Stimulated activated CD4-positive, alpha-beta T cell treated with anti-CD3 and anti-CD28 coated beads, Interleukin-2, amount 100 ng/mL, for 48 hours (primary cell): ENCODE measurements around the gene CUTA.
"Not testable (repeated sequence)": the region's sequence is repeated elsewhere in the genome, so short reads cannot be mapped to it uniquely, and the experiment has no call there.

Source experiments
- DNase-seq, 2 donors: peaks; one replicate each; pipeline ENCODE4 v3.0.0-alpha.2; 2020

CUTA gene

GRCh38 chr6:33399881-33400280 is 18.0 kb downstream of the CUTA start:
- DNase-seq, result not testable (repeated sequence)

DNA sequence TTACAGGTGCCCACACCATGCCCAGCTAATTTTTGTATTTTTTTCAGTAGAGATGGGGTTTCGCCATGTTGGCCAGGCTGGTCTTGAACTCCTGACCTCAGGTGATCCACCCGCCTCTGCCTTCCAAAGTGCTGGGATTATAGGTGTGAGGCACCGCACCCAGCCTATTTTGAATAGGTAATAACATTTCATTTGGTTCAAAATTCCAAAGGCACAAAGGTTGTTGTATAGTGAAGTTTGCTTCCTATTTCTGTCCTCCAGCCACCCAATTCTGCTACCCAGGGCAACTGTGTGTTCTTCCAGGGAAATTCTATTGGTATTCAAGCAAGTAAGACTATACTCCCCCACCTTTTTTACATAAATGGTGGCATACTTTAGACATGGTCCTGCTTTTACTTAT is 19.3 kb downstream of the CUTA start:
- not testable (repeated sequence) for DNase-seq

GRCh38 chr6:33397541-33397940 is 20.4 kb downstream of the CUTA start:
- no peak for DNase-seq

DNA sequence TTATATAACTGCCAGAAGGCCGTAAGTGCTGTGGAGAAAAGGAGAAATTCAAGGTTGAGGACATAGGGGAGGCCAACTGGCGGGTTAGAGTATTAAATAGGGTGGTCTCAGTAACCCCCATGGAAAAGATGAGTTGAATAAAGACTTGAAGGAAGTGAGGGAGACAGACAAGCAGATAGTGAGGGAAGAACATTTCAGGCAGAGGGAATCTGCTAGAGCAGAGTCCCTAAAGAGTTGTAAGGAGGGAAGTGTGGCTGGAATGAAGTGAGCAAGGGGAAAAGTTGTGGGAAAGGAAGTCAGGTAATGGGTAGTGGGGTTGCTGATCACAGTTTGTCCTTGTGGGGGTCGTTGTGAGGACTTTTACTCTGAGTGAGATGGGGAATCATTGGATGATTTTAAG is 24.9 kb downstream of the CUTA start:
- no peak for DNase-seq

DNA sequence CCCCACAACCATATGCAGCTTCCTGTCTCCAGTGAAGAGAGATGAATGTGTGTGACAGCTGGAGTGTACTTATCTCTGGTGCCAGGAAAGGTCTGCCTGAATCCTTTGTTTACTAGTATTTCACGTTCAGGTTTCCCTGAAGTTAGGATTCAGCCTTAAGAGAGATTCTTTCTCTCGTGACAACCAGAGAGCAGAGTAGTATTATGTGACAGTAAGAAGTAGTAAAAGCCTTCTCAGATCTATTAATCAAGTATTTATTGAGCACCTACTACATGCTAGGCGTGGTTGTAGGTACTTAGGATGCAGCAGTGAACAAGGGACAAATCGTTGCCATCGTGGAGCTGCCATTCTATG is 25.3 kb downstream of the CUTA start:
- DNase-seq, result no peak

DNA sequence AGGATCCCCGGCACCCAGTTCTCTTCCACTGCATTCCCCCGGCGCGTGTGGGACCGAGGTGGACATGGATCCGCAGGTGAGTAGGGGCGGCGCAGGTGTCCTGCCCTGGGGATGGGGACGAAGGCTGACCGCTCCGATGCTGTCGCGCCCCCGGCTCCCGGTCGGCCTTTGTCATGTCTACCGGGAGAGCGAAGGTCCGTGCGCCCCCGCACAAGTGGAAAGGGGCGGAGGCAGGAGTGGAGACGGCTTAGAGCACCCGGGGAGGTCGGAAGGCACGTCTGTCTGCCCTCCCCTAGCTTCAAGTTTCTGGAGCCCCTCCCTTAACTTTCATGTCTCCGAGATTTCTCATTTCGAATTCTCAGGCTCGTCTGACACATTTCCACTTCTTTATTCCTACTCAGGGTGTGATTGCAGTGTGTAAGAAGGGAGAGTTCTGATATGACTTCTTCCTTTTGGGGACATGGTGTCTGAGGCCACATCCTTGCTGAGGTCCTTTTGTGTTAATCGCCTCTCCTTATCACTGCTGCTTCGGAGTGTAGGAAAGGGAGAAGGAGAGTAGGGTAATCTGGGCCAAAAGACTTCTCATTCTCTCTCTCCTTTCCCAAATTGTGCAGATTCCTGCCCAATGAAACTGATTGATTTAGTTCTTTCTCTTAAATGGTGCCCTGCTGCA is 25.8 kb downstream of the CUTA start:
- peak; percentile 41 to 57 for DNase-seq

DNA sequence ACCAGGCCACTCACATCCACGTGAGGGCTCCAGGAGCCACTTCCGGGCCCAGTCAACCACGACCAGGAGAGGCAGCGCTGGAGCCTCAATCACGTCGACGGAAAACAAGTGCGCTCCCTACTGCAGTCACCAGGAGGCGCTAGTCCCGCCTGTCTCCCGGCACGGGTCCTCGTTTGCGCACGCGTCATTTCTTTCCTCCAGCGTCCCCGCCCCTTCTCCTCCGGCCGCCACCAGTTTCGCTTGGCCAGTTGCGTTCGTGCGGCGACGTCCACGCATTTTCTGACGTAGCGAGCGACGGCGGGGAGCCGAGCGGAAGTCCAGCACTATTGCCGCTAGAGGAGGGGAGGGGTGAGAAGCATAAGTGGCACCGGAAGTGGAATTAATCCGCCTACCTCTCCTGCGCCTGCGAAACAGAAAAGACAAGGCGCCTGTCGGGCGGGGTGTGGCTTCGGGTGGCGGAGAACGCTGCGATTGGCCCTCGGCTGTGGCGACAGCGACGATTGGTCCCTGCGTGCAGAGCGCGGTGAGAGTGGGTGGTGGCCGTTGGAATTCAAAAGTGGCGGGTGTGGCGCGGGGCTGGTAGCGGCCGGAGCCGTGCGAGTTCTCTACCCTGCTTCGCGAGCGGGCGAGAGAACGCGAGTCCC is 26.5 kb downstream of the CUTA start, which contains the start of gene KIFC1:
KIFC1 (plus strand) TSS at position 546 of the 644 bp plus-strand sequence. CDS start 163 bp downstream, outside the sequence.
- peak; percentile 99 to 100 for DNase-seq

DNA sequence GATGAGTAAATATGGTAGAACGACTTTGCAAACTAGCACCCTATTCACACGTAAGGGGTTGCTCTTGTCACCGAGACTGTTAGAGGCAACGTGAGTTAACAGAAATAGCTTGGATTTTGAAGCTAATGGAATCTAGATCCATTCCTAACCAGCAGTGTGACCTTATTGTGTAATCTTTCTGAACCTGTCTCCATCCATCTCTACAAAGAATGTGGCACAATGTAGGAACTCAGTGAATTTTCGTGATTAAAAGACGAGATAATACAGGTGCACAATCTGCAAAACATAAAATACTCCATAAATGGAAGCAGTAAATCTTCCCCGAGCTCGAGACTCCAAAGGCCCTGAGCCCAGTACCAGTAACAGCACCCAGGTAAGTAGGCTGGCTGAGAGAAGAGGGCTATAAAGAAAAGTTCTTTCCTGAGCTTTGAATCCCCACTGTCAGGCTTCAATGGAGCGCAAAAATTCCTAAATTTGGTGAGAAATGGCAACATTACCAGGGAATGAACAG is 27.1 kb downstream of the CUTA start:
- DNase-seq, result no peak

GRCh38 chr6:33390173-33390572 is 27.7 kb downstream of the CUTA start:
- DNase-seq, result no peak

DNA sequence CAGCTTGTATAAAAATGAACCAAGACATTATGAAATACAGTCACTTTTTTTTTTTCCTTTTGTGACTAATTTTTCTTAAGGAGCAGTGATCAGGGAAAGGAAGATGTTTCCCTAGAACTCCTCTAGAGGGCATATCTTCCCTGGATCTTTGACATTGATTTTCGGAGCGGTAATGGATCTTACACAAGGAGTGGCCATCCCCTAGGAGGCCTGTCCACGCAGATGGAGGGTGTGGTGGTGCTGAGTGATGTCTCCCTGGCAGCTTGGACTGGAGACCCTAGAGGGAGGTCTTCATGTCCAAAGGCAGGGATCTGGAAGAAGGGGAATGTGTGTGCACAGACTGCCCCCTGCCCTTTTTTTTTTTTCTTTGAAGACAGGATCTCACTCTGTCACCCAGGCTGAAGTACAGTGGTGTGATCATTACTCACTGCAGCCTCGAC is 33.3 kb downstream of the CUTA start:
- DNase-seq, result no peak

- no peak for DNase-seq
Measured at GRCh38 chr6:33383427-33384185, 34.3 kb downstream of the CUTA start.

DNA sequence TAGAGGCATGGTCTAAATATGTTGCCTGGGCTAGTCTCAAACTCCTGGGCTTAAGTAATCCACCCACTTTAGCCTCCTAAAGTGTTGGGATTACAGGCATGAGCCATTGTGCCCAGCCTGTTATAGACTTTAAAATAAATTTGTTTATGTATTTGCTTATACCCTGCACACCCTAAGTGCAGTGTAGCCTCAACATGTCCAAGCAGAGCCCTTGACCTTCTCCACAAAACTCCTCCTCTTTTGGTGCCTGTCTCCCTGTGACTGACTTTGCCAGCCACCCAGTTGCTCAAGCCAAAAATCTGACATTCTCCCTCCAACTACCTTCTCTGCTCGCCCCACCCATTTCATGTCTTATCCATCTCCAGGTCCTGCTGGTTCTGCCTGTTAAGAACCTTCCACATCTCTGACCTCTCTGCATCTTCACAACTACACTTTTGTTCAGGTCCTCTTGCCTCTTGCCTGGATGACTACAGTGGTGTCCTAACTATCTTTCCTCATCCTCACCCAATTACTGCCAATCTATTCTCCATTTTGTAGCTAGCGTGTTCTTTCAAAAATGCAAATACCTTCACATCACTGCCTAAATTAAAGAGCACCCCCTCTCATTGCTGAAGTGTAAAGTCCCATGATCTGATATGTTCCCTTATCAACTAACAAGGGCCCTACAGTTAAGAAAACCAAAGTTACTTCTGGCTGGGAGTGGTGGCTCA is 37.5 kb downstream of the CUTA start:
- DNase-seq, result no peak

GRCh38 chr6:33379184-33379583 is 38.7 kb downstream of the CUTA start:
- DNase-seq, result not testable (repeated sequence)

GRCh38 chr6:33377171-33377570 is 40.7 kb downstream of the CUTA start:
- no peak for DNase-seq

- DNase-seq, result no peak
Measured at GRCh38 chr6:33375143-33375671, 42.7 kb downstream of the CUTA start.

DNA sequence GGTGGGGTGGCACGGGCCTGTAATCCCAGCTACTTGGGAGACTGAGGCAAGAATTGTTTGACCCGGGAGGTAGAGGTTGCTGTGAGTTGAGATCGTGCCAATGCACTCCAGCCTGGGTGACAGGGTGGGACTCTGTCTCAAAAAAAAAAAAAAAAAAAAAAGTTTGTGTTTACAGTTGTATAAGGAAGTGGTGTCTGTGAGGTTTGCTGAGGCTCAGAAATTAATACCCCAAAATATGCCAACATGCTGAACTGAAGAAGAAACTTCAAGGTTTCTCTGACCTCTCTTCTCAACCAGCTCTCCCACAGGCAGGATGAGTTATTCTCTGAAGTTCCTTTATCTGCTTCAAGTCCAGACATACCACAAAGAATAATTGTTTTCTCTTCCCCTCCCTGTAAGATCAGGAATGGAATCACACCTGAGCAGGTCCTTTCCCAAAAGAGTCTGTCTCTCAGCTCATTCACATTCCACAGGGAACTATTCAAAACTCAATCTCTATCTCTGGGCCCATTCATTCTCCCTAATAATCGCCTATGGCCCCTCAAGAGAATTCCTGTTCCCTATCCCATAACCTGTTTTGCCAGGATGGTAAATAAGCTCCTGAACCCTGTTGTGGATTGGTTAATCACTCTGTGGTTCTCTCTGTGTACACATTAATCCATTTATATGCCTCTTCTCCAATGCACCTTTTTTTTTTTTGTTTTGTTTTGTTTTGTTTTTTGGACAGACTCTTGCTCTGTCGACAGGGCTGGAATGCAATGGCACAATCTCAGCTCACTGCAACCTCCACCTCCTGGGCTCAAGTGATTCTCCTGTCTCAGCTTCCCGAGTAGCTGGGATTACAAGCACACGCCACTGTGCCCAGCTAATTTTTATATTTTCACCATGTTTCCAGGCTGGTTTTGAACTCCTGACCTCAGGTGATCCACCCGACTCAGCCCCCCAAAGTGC is 43.7 kb downstream of the CUTA start:
- DNase-seq, result no peak

DNA sequence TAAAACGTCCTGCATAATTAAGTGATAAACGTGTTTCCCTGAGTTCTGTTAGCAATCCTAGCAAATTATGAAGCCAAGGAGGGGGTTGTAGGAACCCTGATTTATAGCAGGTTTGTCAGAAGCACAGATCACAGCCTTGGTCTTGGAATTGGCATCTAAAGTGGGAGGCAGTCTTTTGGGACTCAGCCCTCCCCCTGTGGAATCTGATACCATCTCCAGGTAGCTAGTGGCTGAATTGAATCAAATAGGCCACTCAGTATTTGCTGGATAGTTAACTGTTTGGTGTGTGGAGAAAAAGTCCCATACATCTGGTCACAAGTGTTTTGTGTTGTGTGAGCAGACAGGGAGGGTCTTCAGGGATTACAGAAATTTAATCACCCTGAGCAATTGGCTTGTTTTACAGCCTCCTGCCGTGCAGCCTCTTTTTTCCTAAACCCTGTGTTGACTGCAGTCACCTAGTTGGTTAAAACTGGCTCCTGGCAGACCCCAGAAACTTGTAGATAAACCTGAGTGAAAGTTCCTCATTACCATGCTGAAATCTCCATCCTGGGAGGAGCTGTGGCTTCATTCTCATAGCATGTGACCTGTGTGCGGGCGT is 45.3 kb downstream of the CUTA start:
- DNase-seq, result no peak

DNA sequence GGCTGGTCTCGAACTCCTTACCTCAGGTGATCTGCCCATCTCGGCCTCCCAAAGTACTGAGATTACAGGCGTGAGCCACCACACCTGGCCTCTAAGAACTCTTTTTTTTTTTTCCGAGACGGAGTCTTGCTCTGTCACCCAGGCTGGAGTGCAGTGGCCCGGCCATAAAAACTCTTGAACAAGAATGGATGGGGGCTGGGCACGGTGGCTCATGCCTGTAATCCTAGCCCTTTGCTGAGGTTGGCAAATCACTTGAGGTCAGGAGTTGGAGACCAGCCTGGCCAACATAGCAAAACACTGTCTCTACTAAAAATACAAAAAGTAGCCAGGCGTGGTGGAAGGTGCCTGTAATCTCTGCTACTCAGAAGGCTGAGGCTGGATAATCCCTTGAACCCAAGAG is 46.0 kb downstream of the CUTA start:
- not testable (repeated sequence) for DNase-seq

DNA sequence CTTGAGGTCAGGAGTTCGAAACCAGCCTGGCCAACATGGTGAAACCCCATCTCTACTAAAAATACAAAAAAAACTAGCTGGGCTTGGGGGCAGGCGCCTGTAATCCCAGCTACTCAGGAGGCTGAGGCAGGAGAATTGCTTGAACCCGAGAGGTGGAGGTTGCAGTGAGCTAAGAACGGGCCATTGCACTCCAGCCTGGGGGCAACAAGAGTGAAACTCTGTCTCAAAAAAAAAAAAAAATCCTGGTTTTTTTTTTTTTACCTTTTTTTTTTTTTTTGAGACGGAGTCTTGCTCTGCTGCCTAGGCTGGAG is 50.2 kb downstream of the CUTA start:
- not testable (repeated sequence) for DNase-seq

DNA sequence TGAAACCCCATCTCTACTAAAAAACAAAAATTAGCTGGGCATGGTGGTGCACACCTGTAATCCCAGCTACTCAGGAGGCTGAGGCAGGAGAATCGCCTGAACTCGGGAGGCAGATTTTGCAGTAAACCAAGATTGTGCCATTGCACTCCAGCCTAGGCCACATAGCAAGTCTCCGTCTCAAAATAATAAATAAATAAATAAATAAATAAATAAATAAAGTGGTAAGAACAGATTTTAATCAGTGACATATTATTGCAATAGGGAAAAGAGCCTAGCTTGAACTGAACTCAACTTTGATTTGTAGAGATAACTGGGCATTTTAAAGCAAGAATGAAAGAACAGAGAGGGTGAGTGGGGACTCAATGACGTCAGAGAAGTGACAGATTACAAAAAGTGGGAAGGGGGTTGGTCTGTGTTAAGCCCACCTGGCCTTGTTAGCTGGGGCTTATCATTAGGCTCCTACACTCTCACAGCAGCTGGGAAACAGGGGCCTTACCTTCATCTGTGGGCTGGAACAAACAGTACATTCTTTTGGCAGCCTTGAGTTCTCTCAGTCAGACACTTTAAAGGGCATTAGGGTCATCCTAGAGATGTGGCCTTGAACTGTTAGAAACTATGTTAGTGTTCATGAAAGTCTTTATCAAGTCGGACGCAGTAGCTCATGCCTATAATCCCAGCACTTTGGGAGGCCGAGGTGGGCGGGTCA is 50.7 kb downstream of the CUTA start:
- no peak for DNase-seq
